Body of pancreas (tissue), 4 donors: ENCODE measurements around the gene HLA-DRA. TPM values are rescaled to one million over a fixed set of nuclear protein-coding genes. Genes with fewer than 3 reads are reported as not detected.
A peak's percentile ranks its signal among the peaks of the same experiment; 100 is the strongest.
"Not testable (repeated sequence)": the region's sequence is repeated elsewhere in the genome, so short reads cannot be mapped to it uniquely, and the experiment has no call there.

Experiments used
- ATAC-seq: fragments of 150-250 bp; one replicate; pipeline ENCODE4 v1.9.1; 2016
- DNase-seq, 4 donors: peaks; one replicate each; pipeline ENCODE4 v3.0.0-alpha.2; 2019
- H3K27ac ChIP-seq, 4 donors: fragments of 200-600 bp; sonication (generic); 1 replicate in 3 of 4; 2 replicates in 1 of 4; pipeline versions ENCODE4 v1.5.1 to v1.6.1; 2016 to 2019; ENCODE audit warnings: mild to moderate bottlenecking in 1 of 4, mixed read lengths in 1 of 4, moderate library complexity in 1 of 4
- H3K27me3 ChIP-seq, 2 donors: fragments of 200-600 bp; sonication (generic); one replicate each; pipeline ENCODE4 v1.6.0; 2016; ENCODE audit warnings: mild to moderate bottlenecking in 1 of 2
- H3K36me3 ChIP-seq, 2 donors: fragments of 200-600 bp; sonication (generic); replicated peaks in 1 of 2; 2 replicates each; pipeline ENCODE4 v1.5.1; 2016; ENCODE audit warnings: low read depth in 2 of 2; ENCODE audit not compliant: insufficient read depth in 1 of 2
- H3K4me1 ChIP-seq: fragments of 200-600 bp; sonication (generic); one replicate; pipeline ENCODE4 v1.6.0; 2016
- H3K4me3 ChIP-seq, 2 donors: fragments of 200-600 bp; sonication (generic); 1 replicate in 1 of 2; 2 replicates in 1 of 2; pipeline ENCODE4 v1.5.1; 2016 to 2019
- H3K9me3 ChIP-seq, 3 donors: fragments of 200-600 bp; sonication (generic); 1 replicate in 2 of 3; 2 replicates in 1 of 3; pipeline ENCODE4 v1.5.1; 2016
- POLR2A ChIP-seq, 3 donors: fragments of 450-650 bp; IDR thresholded peaks; one replicate each; pipeline ENCODE4 v1.6.1; 2016; ENCODE audit warnings: antibody characterized with exemption in 3 of 3, mild to moderate bottlenecking in 2 of 3
- WGBS, 2 donors: methylation state at CpG; one replicate each; pipeline ENCODE4 v1.1.5; 2017; 5-methylcytosine and 5-hydroxymethylcytosine counted together
- intact Hi-C: fragments of 100-400 bp; cut with DNase I; formaldehyde crosslinking; loops from one replicate; pipeline ENCODE4 v1.15.1; 2023
- total RNA-seq, 2 donors: library from RNA; depleted of rRNA; stranded (reverse); fragments of >200 nt; gene quantifications; one replicate each; pipeline ENCODE4 v1.1.0, GENCODE V29; 2016
- TF ChIP-seq, protein P1 (sequence below), 7 experiments: fragments of 450-650 bp in 4 of 7; fragments of 200-600 bp in 3 of 7; sonication (generic) in 3 of 7; IDR thresholded peaks; one replicate each; pipeline ENCODE4 v1.5.1; 2016 to 2019; ENCODE audit warnings: antibody characterized with exemption in 7 of 7

The HLA-DRA gene
- total RNA-seq, 2 donors from 2014 or later, result 20.1 to 129 TPM

DNA sequence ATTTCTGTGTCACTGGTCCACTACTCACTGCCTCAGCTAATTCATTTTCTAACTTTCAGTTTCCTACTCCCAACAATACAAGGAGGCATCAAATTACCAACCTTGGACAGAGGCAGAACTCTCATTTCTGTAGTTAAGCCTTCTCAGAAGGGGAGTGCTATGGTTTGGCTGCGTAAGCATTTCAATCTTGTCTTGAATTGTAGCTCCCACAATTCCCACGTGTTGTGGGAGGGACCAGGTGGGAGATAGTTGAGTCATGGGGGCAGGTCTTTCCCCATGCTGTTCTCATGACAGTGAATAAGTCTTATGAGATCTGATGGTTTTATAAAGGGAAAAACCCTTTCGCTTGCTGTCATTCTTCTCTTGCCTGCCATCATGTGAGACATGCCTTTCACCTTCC lies 22.9 kb downstream of the HLA-DRA start:
- DNase-seq, result no peak
- intact Hi-C loops, result no loop called here
- 33 to 50% methylated on average over 3 of the region's 3 CpGs for WGBS, 2 donors
- no peak for ATAC-seq
- Histone ChIP-seq H3K27me3 (no peaks in the 10 kb centered on the region), H3K36me3 (no peaks in the 10 kb centered on the region), H3K27ac (no peak overlapping the region), H3K4me1 (no peaks in the 10 kb centered on the region), H3K9me3 (no peaks in the 10 kb centered on the region), H3K4me3 (no peak overlapping the region)
- TF ChIP-seq, protein P1, sequence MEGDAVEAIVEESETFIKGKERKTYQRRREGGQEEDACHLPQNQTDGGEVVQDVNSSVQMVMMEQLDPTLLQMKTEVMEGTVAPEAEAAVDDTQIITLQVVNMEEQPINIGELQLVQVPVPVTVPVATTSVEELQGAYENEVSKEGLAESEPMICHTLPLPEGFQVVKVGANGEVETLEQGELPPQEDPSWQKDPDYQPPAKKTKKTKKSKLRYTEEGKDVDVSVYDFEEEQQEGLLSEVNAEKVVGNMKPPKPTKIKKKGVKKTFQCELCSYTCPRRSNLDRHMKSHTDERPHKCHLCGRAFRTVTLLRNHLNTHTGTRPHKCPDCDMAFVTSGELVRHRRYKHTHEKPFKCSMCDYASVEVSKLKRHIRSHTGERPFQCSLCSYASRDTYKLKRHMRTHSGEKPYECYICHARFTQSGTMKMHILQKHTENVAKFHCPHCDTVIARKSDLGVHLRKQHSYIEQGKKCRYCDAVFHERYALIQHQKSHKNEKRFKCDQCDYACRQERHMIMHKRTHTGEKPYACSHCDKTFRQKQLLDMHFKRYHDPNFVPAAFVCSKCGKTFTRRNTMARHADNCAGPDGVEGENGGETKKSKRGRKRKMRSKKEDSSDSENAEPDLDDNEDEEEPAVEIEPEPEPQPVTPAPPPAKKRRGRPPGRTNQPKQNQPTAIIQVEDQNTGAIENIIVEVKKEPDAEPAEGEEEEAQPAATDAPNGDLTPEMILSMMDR (IDR thresholded peaks at IDR 0.05), result no peak
- TF ChIP-seq POLR2A (IDR thresholded peaks at IDR 0.05), result no peak

DNA sequence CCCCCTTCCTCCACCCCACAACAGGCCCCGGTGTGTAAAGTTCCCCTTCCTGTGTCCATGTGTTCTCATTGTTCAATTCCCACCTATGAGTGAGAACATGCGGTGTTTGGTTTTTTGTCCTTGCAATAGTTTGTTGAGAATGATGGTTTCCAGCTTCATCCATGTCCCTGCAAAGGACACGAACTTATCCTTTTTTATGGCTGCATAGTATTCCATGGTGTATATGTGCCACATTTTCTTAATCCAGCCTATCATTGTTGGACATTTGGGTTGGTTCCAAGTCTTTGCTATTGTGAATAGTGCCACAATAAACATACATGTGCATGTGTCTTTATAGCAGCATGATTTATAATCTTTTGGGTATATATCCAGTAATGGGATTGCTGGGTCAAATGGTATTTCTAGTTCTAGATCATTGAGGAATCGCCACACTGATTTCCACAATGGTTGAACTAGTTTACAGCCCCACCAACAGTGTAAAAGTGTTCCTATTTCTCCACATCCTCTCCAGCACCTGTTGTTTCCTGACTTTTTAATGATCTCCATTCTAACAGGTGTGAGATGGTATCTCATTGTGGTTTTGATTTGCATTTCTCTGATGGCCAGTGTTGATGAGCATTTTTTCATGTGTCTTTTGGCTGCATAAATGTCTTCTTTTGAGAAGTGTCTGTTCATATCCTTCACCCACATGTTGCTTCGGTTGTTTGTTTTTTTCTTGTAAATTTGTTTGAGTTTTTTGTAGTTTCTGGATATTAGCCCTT lies 28.2 kb downstream of the HLA-DRA start:
- H3K36me3 ChIP-seq, DNase-seq, H3K4me3 ChIP-seq, intact Hi-C loops, H3K9me3 ChIP-seq, H3K4me1 ChIP-seq, ATAC-seq, H3K27ac ChIP-seq, H3K27me3 ChIP-seq: not testable (repeated sequence)
- 46 to 58% methylated on average over 5 of the region's 5 CpGs for WGBS, 2 donors

- no peaks in the 10 kb centered on the region for H3K36me3 ChIP-seq
- 50 to 65% methylated on average over 5 of the region's 5 CpGs for WGBS, 2 donors
- DNase-seq (no peak), ATAC-seq (peak; percentile 24)
- H3K4me1 ChIP-seq, result no peaks in the 10 kb centered on the region
- TF ChIP-seq, protein P1 (IDR thresholded peaks at IDR 0.05), result no peak
- TF ChIP-seq POLR2A (IDR thresholded peaks at IDR 0.05), result no peak
- H3K27ac ChIP-seq, result peak overlapping the region in 2 of 4 donors; percentile 44 to 60
- intact Hi-C loops, result no loop called here
- no peaks in the 10 kb centered on the region for H3K27me3 ChIP-seq
- no peaks in the 10 kb centered on the region for H3K9me3 ChIP-seq
- no peak overlapping the region for H3K4me3 ChIP-seq
Observed at GRCh38 chr6:32472781-32473375, 33.2 kb downstream of the HLA-DRA start.

DNA sequence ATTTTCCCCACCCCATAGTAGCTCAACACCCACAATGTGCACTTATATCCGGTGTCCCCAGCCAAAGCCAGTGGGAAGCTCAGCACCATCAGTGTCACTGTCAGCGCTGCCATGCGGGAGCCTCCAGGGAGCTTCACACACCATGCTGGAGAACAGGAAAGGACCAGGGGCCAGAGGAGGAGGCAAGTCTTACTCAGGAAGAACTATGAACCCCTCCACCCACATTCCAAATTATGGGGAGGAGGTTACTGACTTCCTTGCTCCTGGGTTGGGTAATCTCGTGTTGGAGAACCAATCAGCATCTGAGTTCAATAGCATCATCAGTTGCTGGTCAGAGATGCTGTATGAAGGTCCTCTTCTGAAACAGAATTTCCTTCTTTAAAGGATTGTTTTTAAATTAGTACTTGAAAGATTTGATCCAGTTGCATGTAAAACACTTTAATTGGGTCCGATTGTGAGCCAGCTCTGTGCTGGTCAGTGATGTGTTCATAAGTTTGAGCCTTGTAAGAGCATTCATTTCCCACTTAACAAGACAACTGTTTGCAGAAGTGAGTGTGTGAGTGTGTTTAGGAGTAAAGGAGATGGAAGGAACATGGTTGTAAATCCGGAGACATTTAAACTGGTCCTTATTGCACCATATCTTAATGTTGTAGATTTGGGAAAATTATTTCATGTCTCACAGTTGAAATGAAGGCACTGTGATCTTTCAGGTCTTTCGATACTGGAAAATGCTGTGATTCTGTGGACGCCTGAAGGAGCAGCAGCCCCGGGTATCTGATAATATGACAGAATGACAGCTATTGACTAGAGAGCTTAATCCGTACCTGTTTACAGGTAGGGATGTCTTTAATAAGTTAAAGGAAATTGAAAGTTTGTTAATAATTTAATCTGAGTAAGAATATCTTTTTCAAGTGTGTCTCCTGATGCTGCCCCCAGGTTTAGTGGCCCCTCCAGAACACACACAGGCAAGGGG lies 34.0 kb downstream of the HLA-DRA start:
- intact Hi-C loops, H3K27me3 ChIP-seq, H3K36me3 ChIP-seq, H3K4me3 ChIP-seq, H3K4me1 ChIP-seq, H3K9me3 ChIP-seq: not testable (repeated sequence)
- 31 to 36% methylated on average over 10 of the region's 10 CpGs for WGBS, 2 donors
- peak in 1 of 3 donors; percentile 40 for TF ChIP-seq POLR2A (IDR thresholded peaks at IDR 0.05)
- peak overlapping the region in 2 of 4 donors; percentile 44 to 60 for H3K27ac ChIP-seq
- ATAC-seq (peak; percentile 87), DNase-seq (peak in 1 of 4 donors; percentile 42)

DNA sequence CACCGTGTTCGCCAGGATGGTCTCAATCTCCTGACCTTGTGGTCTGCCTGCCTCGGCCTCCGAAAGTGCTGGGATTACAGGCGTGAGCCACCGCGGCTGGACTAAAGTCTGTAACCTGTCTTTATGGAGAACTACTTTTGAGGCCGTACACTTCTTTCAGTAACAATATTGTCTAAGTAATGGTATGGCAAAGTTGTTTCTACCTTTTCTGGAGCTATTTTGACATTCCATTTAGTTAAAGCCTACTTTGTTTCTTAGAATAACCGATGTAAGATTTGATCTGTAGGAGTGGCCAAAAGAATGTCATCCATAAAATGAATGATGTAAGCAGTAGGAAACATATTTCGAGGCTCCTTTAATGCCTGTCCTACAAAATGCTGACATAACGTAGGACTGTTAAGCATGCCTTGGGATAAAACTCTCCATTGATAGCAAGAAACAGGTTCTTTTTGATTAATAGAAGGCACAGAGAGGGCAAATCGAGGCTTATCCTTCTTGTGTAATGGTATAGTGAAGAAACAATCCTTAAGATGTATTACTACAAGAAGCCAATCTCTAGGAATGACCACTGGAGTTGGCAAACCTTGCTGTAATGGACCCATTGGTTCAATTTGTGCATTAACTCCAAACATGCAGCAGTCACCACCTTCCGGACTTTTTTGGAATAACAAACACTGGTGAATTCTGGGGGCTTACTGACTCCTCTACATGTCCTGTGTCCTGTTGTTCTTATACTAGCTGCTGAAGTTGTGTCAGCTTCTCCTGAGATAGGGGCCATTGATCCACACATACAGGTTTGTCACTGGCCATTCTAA lies 35.9 kb downstream of the HLA-DRA start:
- WGBS, 2 donors, result 68 to 71% methylated on average over 13 of the region's 13 CpGs
- H3K4me3 ChIP-seq, result no peak overlapping the region
- H3K4me1 ChIP-seq, result no peaks in the 10 kb centered on the region
- TF ChIP-seq, protein P1 (IDR thresholded peaks at IDR 0.05), result no peak
- TF ChIP-seq POLR2A (IDR thresholded peaks at IDR 0.05), result no peak
- H3K27me3 ChIP-seq, result no peaks in the 10 kb centered on the region
- intact Hi-C loops, result no loop called here
- no peak overlapping the region for H3K27ac ChIP-seq
- ATAC-seq (no peak), DNase-seq (no peak)
- H3K36me3 ChIP-seq, result no peaks in the 10 kb centered on the region
- no peaks in the 10 kb centered on the region for H3K9me3 ChIP-seq
